ENCODE measurements around the gene IP6K3. TPM values are rescaled to one million over a fixed set of nuclear protein-coding genes. Genes with fewer than 3 reads are reported as not detected.

Gene IP6K3
- polyA plus RNA-seq, 3 donors, result not detected

GRCh38 chr6:33739571-33739970 is 7.1 kb downstream of the IP6K3 start:
- Histone ChIP-seq H4K20me1 (ENCODE audit: insufficient read depth, low read length) (no peaks in the 10 kb centered on the region), H3K4me2 (replicated peaks; ENCODE audit: extremely low read depth, low read length, poor library complexity, severe bottlenecking) (no peak overlapping the region), H3K4me3 (replicated peaks in 1 of 3; ENCODE audit: low read depth in 2 of 3, low read length in 3 of 3) (no peak overlapping the region), H3K79me2 (ENCODE audit: insufficient read depth, low read length) (no peaks in the 10 kb centered on the region), H3K36me3 (replicated peaks in 1 of 2; ENCODE audit: control insufficient read depth in 1 of 2, insufficient read depth in 2 of 2, low read length in 2 of 2) (no peaks in the 10 kb centered on the region), H3K27ac (ENCODE audit: low read depth in 1 of 2, low read length in 2 of 2) (no peak overlapping the region), H3K27me3 (ENCODE audit: control insufficient read depth in 2 of 2, insufficient read depth in 2 of 2, low read length in 2 of 2) (no peaks in the 10 kb centered on the region), H2AFZ (ENCODE audit: insufficient read depth, low read depth, low read length, poor library complexity, severe bottlenecking) (peak overlapping the region; percentile 38), H3K4me1 (ENCODE audit: control insufficient read depth in 1 of 2, insufficient read depth in 2 of 2, low read length in 2 of 2) (peaks cover 8 to 12% of the 10 kb centered on the region in 2 donors), H3K9me3 (replicated peaks in 1 of 2; ENCODE audit: control insufficient read depth in 1 of 2, insufficient read depth in 1 of 2, low read length in 2 of 2) (no peaks in the 10 kb centered on the region), H3K9ac (ENCODE audit: insufficient read depth, low read length, poor library complexity, severe bottlenecking) (no peak overlapping the region)
- intact Hi-C loops (cut with micrococcal nuclease), result no loop called here
- no peaks in the 10 kb centered on the region for H3K9me3 Mint-ChIP-seq
- DNase-seq, result no peak
- H3K27me3 Mint-ChIP-seq (ENCODE audit: low read depth in 3 of 3), result peaks cover 0 to 6% (median 4%) of the 10 kb centered on the region in 3 donors
- H3K4me3 Mint-ChIP-seq, result no peak overlapping the region
- 73% methylated on average over 5 of the region's 5 CpGs for WGBS (ENCODE audit: insufficient coverage)
- H3K27ac Mint-ChIP-seq, result no peak overlapping the region
- H3K36me3 Mint-ChIP-seq, result no peaks in the 10 kb centered on the region
- TF ChIP-seq CTCF (IDR thresholded peaks at IDR 0.05), result no peak
- peaks cover 13% of the 10 kb centered on the region for H3K4me1 Mint-ChIP-seq

DNA sequence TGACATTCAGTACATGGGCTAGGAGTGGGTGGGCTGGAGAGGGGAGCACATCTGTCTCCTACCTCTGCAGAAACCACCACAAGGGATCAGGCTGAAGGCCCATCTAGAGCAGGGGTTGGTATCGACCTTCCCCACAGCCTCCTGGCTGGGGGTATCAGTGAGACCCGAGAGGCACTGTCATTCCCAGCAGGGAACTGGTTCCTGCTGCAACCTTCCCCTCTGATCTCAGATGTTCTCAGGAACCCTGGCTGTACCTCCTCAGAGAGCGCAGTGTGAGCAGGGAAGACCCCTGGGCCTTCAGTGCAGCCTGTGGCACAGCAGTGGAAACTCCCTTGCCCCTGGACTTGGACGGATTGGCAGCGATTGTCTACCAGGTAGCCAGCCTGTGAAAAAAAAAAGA is 7.8 kb downstream of the IP6K3 start:
- Histone ChIP-seq H3K27me3 (ENCODE audit: control insufficient read depth in 2 of 2, insufficient read depth in 2 of 2, low read length in 2 of 2) (no peaks in the 10 kb centered on the region), H2AFZ (ENCODE audit: insufficient read depth, low read depth, low read length, poor library complexity, severe bottlenecking) (no peak overlapping the region), H3K79me2 (ENCODE audit: insufficient read depth, low read length) (no peaks in the 10 kb centered on the region), H3K9me3 (replicated peaks in 1 of 2; ENCODE audit: control insufficient read depth in 1 of 2, insufficient read depth in 1 of 2, low read length in 2 of 2) (no peaks in the 10 kb centered on the region), H4K20me1 (ENCODE audit: insufficient read depth, low read length) (no peaks in the 10 kb centered on the region), H3K4me3 (replicated peaks in 1 of 3; ENCODE audit: low read depth in 2 of 3, low read length in 3 of 3) (no peak overlapping the region), H3K27ac (ENCODE audit: low read depth in 1 of 2, low read length in 2 of 2) (no peak overlapping the region), H3K4me1 (ENCODE audit: control insufficient read depth in 1 of 2, insufficient read depth in 2 of 2, low read length in 2 of 2) (peaks cover 8 to 12% of the 10 kb centered on the region in 2 donors), H3K36me3 (replicated peaks in 1 of 2; ENCODE audit: control insufficient read depth in 1 of 2, insufficient read depth in 2 of 2, low read length in 2 of 2) (no peaks in the 10 kb centered on the region), H3K4me2 (replicated peaks; ENCODE audit: extremely low read depth, low read length, poor library complexity, severe bottlenecking) (no peak overlapping the region), H3K9ac (ENCODE audit: insufficient read depth, low read length, poor library complexity, severe bottlenecking) (no peak overlapping the region)
- H3K4me3 Mint-ChIP-seq, result no peak overlapping the region
- TF ChIP-seq CTCF (IDR thresholded peaks at IDR 0.05), result no peak
- H3K4me1 Mint-ChIP-seq, result peaks cover 13% of the 10 kb centered on the region
- DNase-seq, result no peak
- 87% methylated on average over 5 of the region's 5 CpGs for WGBS (ENCODE audit: insufficient coverage)
- peaks cover 0 to 6% (median 4%) of the 10 kb centered on the region in 3 donors for H3K27me3 Mint-ChIP-seq (ENCODE audit: low read depth in 3 of 3)
- intact Hi-C loops (cut with micrococcal nuclease), result no loop called here
- H3K36me3 Mint-ChIP-seq, result no peaks in the 10 kb centered on the region
- no peak overlapping the region for H3K27ac Mint-ChIP-seq
- no peaks in the 10 kb centered on the region for H3K9me3 Mint-ChIP-seq

Data from CD14-positive monocyte (primary cell).